Measurements from ENCODE around the gene RLF.
"Not testable (repeated sequence)": the region's sequence is repeated elsewhere in the genome, so short reads cannot be mapped to it uniquely, and the experiment has no call there.

RLF gene

DNA sequence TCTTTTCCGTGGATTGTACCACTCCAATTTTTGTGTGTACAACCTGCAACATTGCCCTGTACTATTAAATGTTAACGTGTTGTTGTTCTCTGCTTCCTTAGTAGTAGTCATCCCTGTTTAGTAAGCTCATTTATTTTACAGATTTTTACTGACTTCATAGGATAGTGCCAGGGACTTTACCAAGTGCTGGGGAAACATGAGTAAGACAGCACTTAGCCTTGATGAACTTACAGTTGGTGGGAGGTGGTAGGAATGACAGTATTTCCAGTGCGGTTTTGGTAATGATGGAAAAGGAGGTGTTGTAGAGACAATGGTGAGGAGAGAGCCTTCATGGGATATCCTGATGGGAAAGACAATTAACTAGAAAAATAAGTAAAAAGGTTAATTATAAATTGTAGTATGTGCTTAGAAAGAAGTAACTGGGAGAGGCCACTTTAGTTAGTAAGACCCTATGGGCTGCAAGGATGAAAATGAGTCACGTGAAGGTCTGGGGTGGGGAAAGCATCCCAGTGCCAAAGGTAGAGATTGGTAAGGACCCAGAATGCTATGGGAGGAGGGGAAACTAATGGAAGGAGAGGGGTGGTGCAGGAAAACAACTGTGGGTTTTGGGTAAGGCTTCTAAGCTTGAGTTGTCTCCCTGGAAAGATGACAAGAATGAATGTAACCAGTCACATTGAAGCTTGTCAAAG, 1.7 kb downstream of the RLF start:
- no peak for DNase-seq (ENCODE audit: low read depth)

DNA sequence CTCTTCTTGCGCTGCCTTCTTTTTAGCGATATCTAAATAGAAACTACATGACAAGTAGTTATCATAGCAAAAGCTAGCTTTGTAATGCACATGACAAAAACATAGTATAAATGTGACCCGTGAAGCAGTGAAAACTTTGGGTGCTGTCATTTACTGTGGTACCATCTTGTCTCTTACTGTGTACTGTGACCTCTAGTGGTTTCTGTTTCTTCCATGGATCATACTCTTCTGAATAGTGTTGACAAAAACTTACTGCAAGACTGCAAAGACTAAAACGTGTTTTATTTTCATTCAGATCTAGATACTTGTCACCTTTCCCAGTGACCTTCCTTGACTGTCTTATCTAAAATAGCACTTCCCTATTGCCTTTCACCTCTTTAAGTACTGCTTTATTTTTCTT, 6.1 kb downstream of the RLF start:
- DNase-seq (ENCODE audit: low read depth) = no peak

DNA sequence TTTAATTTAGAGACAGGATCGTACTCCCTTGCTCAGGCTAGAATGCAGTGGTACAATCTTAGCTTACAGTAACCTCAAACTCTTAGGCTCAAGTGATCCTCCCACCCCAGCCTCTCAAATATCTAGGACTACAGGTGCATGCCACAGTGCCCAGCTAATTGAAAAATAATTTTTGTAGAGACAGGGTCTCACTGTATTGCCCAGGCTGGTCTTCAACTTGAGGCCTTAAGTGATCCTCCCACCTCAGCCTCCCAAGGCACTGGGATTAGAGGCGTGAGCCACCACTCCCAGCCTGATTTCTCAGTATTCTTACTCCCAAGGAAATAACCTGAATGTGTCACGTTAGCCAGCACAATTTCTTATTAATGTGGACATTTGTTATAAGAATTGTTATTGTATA, 9.8 kb downstream of the RLF start:
- no peak for DNase-seq (ENCODE audit: low read depth)

DNA sequence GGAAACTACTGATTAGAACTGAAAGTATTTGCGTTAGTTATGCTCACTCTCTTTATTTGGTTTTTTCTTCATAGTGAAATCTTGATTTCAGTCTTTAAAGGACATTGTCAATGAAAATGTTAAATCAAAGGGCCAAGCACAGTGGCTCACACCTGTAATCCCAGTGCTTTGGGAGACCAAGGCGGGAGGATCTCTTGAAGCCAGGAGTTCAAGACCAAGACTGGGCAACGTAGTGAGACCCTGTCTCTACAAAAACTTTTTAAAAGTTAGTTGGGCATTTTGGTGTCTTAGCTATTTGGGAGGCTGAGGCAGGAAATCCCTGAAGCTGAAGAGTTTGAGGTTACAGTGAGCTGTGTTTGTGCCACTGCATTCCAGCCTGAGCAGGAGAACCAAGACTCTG, 13.6 kb downstream of the RLF start:
- DNase-seq (ENCODE audit: low read depth) = no peak

DNA sequence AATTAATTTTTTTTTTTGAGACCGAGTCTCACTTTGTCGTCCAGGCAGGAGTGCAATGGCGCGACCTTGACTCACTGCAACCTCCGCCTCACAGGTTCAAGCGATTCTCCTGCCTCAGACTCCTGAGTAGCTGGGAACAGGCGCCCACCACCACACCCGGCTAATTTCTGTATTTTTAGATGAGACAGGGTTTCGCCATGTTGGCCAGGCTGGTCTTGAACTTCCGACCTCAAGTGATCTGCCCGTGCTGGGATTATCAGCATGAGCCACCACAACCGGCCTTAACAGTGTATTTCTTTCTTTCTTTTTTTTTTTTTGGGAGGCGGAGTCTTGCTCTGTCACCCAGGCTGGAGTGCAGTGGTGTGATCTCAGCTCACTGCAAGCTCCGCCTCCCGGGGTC, 15.8 kb downstream of the RLF start:
- DNase-seq (ENCODE audit: low read depth) = not testable (repeated sequence)

DNA sequence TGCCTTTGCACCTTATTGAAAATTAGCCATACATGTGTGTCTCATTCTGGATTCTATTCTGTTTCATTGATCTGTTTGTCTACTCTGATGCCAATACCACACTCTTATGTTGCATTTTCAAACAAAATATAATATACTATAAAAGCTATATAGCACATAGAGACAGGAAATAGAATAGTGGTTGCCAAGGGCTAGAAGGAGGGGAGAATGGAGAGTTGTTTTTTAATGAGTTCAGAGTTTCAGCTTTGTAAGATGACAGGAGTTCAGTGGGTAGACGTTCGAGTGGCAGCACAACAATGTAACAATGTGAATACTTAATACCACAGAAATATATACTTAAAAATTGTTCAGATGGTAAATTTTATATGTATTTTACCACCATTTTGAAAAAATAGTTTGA, 17.0 kb downstream of the RLF start:
- no peak for DNase-seq (ENCODE audit: low read depth)

DNA sequence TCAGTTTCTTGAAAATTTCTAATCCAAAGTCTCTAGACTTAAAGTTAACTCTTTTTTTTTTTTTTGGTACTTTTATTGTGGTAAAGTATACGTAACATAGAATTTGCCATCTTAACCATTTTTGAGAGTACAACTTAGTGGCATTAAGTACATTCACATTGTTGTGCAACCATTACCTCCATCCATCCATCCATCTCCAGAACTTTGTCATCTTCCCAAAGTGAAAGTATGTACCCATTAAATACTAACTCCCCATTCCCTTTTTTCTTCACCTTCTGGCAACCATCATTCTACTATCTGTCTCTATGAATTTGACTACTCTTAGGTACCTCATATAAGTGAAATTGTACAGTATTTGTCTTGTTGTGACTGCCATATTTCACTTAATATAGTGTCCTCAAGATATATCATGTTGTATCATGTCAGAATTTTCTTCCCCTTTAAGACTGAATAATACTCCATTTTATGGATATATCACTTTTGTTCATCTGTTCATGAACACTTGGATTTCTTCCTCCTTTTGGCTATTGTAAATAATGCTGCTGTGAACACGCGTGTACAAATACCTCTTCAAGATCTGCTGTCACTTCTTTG, 18.4 kb downstream of the RLF start:
- DNase-seq (ENCODE audit: low read depth) = no peak

DNA sequence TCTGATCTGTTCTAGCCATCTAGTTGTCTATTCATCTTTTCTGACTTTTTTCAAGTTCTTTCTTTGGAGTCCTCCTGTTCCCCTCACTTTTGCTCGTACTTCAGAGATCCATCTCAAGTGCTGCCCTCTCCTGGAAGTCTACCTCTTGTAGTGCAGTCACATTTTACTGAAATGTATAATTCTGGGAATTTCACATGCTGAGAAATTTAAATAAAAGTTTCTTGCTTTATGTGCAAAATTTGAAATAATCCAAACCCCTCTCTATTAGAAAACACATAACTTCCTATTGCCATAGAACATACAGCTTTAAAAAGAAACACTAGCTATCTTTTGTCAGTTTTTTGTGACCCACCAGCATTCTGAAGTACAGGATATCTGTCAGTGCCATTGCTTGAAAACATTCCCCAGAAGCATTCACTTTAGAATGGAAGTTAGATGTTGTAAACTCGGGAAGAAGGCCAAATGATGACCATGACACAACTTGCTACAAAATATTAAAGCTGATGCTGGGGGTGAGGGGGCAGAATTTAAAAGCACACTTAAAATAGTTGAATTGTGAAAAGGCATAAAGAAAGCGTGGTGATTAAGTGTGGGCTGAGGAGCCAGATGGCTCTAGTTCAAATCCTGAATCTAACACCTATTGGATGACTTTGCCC, 22.0 kb downstream of the RLF start:
- DNase-seq (ENCODE audit: low read depth) = no peak

DNA sequence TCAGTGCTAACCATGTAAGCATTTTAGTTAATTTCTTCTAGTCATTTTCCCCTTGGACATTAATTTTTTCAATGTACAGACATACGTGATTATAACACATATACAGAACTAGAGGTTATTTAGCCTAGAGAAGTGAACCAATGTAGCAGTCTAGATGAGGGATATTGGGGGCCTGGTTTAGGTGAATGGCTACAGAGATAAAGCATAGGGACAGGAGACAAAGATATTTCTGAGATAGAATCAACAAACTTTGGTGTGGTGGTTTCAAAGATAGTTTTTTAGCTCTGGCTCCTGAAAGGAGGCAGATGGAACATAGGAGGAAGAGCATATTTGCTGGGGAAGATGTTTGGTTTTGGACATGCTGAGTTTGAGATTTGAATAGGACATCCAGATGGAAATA, 23.0 kb downstream of the RLF start:
- no peak for DNase-seq (ENCODE audit: low read depth)

DNA sequence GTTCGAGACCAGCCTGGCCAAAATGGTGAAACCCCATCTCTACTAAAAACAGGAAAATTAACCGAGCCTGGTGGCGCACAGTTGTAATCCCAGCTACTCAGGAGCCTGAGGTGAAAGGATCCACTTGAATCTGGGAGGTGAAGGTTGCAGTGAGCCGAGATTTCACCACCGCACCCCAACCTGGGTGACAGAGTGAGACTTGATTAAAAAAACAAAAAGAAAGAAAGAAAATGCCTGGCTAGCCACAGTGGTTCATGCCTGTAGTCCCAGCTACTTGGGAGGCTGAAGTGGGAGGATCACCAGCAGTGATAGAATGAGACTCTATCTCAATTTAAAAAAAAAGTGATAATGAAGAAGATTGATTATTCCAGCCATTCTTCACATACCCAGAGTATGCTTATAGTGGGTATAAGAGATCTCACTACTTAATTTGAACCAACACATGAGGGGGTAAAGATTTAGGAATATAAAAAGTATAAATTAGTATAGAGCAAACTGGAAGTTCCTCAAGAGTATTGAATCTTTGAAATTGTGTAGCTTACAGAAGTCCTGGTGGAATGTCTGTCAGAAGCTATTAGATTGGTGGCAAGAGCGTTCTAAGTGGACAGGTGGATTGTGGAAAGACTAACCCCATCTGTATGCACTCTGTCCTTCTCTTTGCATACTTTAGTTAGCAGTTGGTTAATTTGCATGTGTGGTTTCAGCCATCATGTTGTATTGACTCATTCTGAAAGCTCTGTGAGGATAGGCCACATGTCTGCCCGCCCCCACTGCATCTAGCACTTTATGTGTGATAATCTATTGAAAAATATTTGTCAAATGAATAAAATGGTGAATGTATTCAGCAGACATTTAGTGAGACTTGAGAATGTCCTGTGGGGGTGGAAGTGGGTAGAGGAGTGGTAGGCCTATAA, 25.0 kb downstream of the RLF start:
- DNase-seq (ENCODE audit: low read depth) = peak; percentile 20

DNA sequence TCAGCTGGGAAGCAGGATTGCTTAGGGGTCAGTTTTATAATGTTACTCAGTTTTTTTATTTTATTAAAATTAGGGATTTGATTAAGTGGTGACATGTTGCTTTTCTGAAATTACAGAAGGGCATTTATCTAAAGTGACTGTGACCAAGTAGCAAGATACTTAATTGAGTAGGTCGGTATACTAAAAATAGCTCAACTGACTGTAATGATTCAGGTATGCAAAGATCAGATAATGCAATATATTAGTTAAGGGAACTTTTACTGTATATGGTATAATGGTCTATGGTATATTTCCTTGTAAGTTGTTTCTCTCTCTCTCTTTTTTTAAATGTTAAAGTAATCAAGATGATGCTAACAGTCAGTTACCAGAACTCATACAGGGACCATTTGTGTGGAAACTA, 26.2 kb downstream of the RLF start:
- no peak for DNase-seq (ENCODE audit: low read depth)

DNA sequence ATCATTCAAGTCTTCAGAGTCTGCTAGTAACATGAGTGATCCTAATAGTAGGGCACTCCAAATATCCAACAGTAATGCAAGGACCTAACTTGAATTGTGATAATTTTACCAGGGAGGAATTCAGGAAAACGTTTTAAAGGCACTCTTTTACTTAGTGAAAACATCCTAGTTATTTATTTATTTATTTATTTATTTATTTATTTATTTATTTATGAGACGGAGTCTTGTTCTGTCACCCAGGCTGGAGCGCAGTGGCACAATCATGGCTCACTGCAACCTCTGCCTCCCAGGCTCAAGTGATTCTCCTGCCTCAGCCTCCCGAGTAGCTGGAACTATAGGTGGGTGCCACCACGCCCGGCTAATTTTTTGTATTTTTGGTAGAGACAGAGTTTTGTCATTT, 33.5 kb downstream of the RLF start:
- DNase-seq (ENCODE audit: low read depth) = not testable (repeated sequence)

DNA sequence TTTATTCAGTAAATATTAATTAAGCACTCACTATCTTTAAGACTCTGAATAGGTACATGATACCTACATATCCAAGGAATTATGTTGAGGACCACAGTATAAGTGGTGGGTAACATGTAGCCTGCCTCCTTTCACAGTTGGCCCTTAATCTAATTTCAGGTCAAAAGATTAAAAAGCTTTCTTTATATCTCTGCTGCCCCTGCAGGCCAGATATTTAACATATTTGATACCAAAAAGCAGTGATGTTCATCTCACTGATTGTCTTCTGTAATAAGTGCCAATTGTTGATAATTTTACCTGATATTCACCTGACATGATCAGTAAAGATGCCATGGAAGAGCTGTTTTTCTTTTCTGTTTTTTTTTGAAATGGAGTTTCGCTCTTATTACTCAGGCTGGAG, 36.5 kb downstream of the RLF start:
- DNase-seq (ENCODE audit: low read depth) = no peak

DNA sequence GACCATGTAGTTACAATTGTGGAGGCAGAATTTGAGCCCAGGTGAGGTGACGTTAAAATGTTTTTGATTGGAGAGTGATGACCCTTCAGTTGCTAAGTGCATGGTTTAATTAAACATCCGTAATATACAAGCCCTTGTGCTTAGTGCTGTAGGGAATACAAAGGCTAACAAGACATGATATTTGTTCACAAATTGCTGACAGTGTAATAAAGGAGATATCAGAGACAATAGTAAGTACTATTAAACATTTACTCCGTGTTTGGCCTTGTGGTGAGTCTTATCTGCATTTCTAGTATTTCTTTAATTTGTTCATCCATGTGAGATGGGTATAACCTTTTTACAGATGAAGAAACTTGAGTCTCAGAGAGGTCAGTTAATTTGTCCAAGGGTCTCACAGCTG, 37.9 kb downstream of the RLF start:
- no peak for DNase-seq (ENCODE audit: low read depth)

DNA sequence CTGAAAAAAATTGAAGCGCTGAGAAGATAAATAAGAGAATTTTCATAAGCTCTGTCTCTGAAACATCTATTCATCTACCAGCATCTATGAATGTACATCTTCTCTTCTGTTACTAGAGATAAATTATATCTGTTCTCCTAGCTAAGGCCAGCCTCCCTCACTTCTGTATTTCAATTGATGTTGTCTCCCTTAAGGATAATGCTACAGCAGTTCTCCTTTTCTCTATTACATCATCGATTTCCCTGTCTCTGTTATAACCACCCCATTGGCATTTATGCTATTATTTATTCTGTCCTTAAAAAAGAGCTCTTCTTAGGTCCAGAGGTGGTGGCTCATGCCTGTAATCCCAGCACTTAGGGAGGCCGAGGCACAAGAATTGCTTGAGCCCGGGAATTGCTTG, 43.7 kb downstream of the RLF start:
- DNase-seq (ENCODE audit: low read depth) = no peak

DNA sequence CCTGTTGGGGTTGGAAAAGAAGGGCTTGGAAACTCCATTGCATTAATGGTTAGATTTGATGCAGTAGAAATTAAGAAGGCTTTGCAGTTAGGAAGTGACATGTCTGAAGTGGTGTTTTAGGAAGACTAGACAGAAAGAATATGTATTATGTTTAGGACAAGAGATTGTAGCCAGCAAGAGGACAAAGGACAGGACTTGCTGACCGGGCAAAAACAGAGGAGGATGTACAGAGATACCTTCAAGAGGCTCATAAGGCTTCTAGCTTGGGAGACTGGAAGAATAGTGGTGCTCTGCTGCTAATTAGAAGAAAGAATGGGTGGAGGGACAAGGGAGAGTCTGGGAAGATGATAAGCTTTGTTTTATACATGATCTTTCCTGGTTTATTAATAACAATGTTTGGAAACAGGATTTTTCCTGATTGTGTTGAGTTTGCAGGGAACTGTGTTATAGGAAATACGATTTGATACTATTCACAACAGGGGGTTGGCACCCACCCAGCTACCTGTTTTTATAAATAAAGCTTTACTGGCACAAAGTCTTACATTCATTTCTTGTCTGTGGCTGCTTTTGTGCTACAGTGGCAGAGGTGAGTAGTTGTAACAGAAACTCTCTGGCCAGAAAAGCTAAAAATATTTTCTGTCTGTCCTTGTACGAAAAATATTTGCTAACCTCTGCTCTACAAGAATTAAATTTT, 49.5 kb downstream of the RLF start:
- DNase-seq (ENCODE audit: low read depth) = no peak

DNA sequence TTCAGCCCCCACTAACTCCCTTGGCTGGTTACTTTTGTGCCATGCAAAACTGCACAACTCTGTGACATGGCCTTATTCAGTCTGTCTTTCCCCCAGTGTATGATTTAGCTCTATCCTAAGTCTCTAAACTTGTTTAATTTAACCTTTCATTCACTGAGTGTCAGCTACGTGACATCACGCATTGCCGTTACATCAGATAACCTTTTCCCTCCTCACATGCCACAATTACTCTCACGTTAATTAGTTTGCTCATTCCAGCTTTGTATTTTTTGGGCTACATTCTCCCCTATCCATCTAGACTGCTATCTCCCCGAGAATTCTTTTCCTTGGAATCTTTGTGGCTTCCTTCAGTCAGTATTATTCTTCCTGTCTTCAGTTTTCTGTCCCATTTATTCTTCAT, 57.1 kb downstream of the RLF start:
- no peak for DNase-seq (ENCODE audit: low read depth)

DNA sequence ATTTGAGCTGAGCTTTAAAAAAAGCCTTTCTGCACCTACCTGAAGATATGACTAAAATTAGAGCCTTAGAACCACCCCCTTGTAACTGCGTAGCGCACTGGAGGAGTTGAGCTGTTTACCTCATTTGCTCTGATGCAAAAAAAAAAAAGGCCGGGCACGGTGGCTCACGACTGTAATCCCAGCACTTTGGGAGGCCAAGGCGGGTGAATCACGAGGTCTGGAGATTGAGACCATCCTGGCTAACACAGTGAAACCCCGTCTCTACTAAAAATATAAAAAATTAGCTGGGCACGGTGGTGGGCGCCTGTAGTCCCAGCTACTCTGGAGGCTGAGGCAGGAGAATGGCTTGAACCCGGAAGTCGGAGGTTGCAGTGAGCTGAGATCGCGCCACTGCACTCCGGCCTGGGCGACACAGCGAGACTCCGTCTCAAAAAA, 60.3 kb downstream of the RLF start:
- not testable (repeated sequence) for DNase-seq (ENCODE audit: low read depth)

DNA sequence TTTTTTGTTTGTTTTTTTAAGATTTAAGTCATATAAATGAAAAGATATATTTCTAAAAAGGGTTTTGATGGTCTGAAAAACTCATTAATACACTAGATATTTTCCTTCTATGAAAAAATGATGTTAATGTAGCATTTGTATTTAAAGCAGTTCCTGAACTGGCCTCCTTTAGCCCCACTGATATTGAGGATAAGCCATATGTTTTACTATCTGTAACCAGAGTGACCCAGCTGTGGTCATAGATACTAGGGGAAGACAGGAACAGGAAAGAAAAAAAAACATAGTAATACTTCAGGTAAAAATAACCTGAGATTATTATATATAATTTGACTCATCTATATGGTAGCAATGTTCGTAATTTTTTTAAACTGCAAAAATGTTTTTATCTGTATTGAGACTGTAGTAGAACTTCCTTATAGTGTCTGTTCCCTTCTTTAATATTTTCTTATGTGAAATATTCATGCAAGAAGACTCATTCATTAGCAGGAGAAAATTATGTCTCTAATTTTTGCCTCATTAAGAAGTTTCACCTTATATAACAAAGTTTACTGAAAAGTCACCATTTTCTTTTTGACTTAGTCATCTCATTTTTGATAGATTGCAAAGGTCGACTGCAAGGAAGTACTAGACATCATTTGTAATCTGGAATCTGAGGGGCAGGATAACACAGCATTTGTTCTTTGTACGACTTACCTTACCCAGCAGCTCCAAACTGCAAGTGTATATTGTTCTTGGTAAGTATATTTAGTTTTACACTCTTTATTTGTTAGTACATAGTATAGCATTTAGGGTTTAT, 61.0 kb downstream of the RLF start:
- DNase-seq (ENCODE audit: low read depth) = no peak

DNA sequence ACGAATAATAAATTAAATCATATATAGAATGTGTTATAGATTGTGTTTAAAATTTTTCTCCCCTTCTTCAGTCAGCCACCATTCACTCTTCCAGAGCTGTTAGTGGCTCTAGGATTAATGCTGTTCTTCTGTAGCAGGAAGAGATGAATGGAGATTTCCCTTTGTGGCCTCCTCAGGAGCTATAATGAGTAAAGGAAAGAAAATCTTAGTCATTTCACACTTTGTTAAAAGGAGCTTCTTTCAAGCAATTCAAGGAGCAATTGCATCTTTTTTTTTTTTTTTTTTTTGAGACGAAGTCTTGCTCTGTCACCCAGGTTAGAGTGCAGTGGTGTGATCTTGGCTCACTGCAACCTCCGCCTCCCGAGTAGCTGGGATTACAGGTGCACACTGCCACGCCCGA, 62.9 kb downstream of the RLF start:
- DNase-seq (ENCODE audit: low read depth) = no peak

DNA sequence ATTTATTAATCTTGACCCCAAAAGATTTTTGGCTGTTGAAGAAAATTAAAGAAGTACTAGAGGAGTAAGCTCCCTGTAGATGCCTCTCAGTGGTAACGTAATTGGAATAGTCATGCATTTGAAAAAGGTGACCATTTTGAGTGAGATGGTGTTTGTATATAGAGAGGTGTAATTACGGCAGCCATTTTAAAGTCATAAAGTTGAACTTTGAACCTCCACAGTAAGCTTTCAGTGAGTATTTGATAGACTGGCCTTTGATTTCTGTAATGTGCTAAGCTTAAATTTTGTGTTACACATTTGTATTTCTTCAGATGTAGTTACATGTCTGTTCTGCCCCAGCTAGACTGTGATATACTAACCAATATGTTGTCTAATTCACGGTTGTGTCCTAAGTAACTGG, 65.0 kb downstream of the RLF start:
- no peak for DNase-seq (ENCODE audit: low read depth)
